Lower leg skin (tissue), 4 donors: ENCODE measurements around the gene FAM217A. TPM values are rescaled to one million over a fixed set of nuclear protein-coding genes. Genes with fewer than 3 reads are reported as not detected.

Experiments used
- DNase-seq, 2 donors: peaks; one replicate each; pipeline ENCODE4 v3.0.0-alpha.2; 2019; ENCODE audit warnings: low spot score in 2 of 2
- H3K4me3 ChIP-seq: fragments of 200-600 bp; sonication (generic); 2 replicates; pipeline ENCODE4 v1.5.1; 2017; ENCODE audit warnings: mild to moderate bottlenecking, low read depth; ENCODE audit not compliant: poor library complexity, severe bottlenecking
- POLR2A ChIP-seq, 2 donors: fragments of 450-650 bp; IDR thresholded peaks; one replicate each; pipeline ENCODE4 v1.6.1; 2016 to 2017; ENCODE audit warnings: antibody characterized with exemption in 2 of 2, mild to moderate bottlenecking in 1 of 2, moderate library complexity in 1 of 2
- WGBS, 2 donors: methylation state at CpG; one replicate each; pipeline ENCODE4 v1.1.5; 2018; 5-methylcytosine and 5-hydroxymethylcytosine counted together
- intact Hi-C: fragments of 100-400 bp; cut with DNase I; formaldehyde crosslinking; loops from one replicate; pipeline ENCODE4 v1.15.0; 2023; ENCODE audit warnings: low total_unique reads
- total RNA-seq, 4 donors: library from RNA; depleted of rRNA; stranded (reverse); fragments of >200 nt; gene quantifications; one replicate each; pipeline ENCODE4 v1.1.0, GENCODE V29; 2016
- TF ChIP-seq, protein P1 (sequence below), 3 donors: fragments of 450-650 bp; IDR thresholded peaks; one replicate each; pipeline ENCODE4 v1.5.1; 2016; ENCODE audit warnings: antibody characterized with exemption in 3 of 3, mild to moderate bottlenecking in 3 of 3, moderate library complexity in 2 of 3

Gene FAM217A
- total RNA-seq, 4 donors from 2014 or later: not detected

DNA sequence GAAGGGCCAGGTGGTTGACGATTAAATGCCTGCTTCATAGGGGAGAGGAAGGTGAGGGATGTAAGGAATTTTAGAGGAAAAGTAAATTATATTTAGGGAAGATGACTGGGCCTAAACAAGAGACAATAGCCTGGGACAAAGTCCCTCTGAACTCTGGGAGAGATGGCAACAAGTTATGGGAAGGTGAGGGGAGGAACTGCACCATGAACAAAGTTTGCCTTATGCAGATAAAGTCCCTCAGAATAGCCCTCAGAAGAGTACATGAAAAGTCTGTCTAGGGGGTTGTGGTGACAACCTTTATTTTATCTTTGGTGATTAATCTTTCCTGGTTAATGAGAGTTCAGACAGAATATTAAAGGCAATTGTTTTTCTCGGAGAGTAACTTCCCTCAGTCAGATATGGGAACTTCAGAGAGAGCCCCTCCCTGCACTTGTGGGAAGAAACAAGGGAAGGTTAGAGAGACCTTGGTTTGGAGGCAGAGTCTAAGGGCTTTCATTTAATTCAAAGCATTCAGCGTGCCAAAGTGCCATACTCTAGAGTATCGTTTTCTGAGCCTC is 27.1 kb upstream of the FAM217A start:
- intact Hi-C loops: no loop called here
- 83 to 85% methylated on average over 4 of the region's 4 CpGs for WGBS, 2 donors
- no peak for DNase-seq
- TF ChIP-seq, protein P1, sequence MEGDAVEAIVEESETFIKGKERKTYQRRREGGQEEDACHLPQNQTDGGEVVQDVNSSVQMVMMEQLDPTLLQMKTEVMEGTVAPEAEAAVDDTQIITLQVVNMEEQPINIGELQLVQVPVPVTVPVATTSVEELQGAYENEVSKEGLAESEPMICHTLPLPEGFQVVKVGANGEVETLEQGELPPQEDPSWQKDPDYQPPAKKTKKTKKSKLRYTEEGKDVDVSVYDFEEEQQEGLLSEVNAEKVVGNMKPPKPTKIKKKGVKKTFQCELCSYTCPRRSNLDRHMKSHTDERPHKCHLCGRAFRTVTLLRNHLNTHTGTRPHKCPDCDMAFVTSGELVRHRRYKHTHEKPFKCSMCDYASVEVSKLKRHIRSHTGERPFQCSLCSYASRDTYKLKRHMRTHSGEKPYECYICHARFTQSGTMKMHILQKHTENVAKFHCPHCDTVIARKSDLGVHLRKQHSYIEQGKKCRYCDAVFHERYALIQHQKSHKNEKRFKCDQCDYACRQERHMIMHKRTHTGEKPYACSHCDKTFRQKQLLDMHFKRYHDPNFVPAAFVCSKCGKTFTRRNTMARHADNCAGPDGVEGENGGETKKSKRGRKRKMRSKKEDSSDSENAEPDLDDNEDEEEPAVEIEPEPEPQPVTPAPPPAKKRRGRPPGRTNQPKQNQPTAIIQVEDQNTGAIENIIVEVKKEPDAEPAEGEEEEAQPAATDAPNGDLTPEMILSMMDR (IDR thresholded peaks at IDR 0.05): no peak
- no peak for TF ChIP-seq POLR2A (IDR thresholded peaks at IDR 0.05)
- H3K4me3 ChIP-seq: no peak overlapping the region

DNA sequence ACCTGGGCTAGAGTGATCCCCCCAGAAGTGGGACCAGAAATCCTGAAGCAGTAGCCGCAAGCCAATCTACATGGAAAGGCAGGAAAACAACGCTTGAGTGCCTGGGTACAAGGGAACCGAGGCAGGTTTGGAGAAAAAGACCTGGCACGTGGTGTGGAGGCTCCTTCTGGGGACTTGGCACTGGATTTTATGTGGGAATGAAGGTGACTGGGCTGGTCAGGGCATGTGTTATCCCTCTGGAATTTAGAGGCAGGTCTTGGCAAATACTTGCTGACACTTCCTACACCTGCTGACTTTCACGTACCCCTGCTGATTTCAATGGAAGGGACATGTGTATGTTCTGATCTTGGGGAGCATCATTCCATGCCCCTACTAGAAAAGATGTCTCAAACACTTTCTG is 25.0 kb upstream of the FAM217A start:
- no peak overlapping the region for H3K4me3 ChIP-seq
- no peak for DNase-seq
- WGBS, 2 donors: 59 to 81% methylated on average over 5 of the region's 5 CpGs
- intact Hi-C loops: no loop called here
- TF ChIP-seq, protein P1 (IDR thresholded peaks at IDR 0.05): no peak
- no peak for TF ChIP-seq POLR2A (IDR thresholded peaks at IDR 0.05)

DNA sequence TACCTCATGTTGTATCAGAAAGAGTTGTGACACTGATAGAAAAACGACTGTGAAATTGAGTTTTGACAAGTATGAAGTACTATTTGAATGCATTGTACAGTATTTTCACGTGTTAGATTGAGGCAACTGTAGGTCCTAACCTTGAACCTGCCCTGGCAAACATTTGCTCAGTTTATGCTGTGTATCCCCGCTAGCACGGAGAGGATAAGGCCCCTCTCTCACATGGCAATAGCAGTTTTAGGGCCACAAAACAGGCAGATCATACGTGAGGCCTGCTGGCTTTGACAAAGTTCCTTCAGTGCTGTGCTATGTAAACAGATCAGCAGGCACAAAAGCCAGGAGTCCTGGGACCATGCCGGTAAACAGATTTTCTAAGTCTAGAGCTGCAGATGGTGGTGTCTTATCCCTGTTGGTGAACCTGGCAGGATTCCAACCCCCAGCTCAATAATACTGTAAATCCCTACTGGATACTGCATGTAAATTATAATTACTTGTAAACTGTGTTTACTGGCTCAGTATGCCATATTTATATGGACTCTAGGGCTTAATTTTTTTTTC is 23.8 kb upstream of the FAM217A start:
- 79 to 82% methylated on average over 6 of the region's 6 CpGs for WGBS, 2 donors
- H3K4me3 ChIP-seq: no peak overlapping the region
- intact Hi-C loops: no loop called here
- TF ChIP-seq, protein P1 (IDR thresholded peaks at IDR 0.05): no peak
- no peak for TF ChIP-seq POLR2A (IDR thresholded peaks at IDR 0.05)
- no peak for DNase-seq

DNA sequence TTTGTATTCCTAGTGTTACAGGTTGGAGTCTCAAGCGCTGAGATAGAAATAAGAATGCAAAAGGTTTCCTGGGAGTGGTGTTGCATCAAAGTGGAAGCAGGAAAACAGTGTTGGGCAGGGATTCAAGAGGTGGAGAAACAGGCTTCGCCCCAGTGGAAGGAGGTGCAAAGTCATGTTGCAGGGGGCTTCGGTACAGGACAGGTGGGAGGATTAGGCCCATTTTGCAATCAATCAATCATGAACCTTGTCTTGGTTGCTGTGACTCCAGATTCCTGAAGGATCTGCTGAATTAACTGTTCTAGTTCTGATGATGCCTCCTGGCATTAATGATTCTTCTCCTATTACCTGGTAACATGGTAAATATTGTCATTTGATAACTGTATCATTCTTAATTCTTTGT is 22.4 kb upstream of the FAM217A start:
- no peak for DNase-seq
- TF ChIP-seq POLR2A (IDR thresholded peaks at IDR 0.05): no peak
- TF ChIP-seq, protein P1 (IDR thresholded peaks at IDR 0.05): no peak
- H3K4me3 ChIP-seq: no peak overlapping the region
- intact Hi-C loops: no loop called here
- 49 to 55% methylated on average over 3 of the region's 3 CpGs for WGBS, 2 donors

GRCh38 chr6:4100655-4101054 is 21.7 kb upstream of the FAM217A start:
- 79% methylated on average over 5 of the region's 5 CpGs for WGBS, 2 donors
- intact Hi-C loops: no loop called here

More at GRCh38 chr6:4100655-4101054, 21.7 kb upstream of the FAM217A start:
- no peak for TF ChIP-seq POLR2A (IDR thresholded peaks at IDR 0.05)
- TF ChIP-seq, protein P1 (IDR thresholded peaks at IDR 0.05): no peak
- no peak for DNase-seq
- no peak overlapping the region for H3K4me3 ChIP-seq
